HG02571 (cell line): ENCODE data around the gene LRP8.

Experiments
- ATAC-seq: cut with Tn5 transposase; IDR thresholded peaks from one replicate; pipeline ENCODE4 v1.9.1; 2021; ENCODE audit warnings: mild to moderate bottlenecking, moderate library complexity; ENCODE audit not compliant: unreplicated experiment

LRP8 gene

DNA sequence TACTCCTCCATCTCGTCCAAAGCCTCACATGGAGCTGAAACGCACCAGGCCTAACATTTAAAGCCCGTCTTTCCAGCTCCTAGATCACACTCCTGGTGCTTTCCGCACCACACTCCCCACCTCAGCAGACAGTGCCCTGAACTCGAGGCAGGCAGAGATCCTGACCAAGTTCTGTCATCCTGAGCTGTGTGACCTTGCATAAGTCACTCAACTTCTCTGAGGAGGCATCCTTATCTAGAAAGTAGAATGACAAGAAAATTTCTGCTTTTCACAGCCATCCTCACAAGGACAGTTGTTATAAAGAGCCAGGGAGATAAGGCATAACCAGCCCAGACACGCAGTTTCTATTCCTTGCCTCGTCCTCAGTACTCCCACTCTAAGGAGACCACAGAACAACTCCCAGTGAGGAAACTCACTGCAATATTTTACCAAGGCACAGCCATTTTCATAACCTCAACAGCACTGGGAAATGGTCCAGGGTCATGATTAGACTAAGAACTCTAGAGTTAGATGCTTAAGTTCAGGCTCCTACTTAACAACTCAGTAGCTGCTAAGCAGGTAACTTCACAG, 3.1 kb downstream of the LRP8 start:
- no peak for ATAC-seq

GRCh38 chr1:53324321-53324720, 3.5 kb downstream of the LRP8 start:
- ATAC-seq, result no peak

DNA sequence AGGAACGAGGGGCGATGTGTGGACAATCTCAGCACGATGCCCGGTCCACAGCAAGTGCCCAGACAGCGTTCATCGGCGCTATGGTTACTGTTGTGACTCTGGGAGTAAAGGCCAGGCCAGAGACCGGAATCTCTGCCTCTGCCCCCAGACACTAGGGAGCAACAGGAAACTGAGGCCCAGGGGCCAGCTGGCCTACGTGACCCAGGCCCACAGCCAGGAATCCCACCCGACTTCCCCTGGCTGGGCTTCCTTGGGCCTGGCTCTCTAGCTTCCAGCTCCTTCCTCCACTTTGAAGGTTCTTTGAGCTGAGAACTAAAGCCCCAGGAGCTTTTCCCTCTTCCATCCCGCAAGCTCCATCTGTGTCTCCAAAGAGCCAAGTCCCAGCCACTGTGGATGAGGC, 4.6 kb downstream of the LRP8 start:
- ATAC-seq, result no peak

DNA sequence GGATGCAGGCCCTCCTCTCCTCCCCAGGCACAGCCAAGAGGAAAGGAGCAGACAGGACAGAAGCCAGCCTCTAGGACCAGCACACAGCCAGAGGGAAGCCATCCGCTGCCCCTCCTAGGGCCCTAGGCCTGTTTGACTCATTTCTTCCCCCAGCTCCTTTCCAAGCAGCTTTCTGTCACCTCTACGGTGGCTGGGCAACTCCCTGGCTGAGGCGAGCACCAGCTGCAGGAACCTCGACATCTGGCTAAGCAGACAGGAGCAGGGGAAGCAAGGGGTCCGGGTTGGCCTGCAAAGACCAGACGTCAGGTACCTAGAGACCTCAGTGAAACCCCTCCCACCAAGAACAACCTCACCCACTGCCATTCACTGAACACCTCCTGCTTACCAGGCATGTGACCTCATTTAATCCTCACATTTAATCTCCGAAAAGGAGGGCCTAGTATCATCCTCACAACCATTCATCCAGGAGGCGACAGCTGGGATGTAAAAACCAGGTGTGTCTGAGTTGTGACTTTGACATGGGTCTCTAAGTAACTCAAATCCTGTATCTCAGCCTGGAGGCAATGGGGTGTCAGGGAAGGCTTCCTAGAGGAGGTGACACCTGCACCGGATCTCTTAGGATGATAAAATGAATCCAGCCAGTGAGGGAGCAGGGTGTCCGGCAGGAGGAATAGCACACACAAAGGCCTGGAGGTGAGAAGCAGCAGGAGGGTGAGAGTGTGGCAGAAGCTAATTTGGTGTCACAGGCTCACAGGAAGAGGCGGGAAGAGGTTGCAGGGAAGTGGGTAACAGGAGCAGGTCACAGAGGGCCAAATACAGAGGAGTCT, 5.9 kb downstream of the LRP8 start:
- ATAC-seq, result no peak

DNA sequence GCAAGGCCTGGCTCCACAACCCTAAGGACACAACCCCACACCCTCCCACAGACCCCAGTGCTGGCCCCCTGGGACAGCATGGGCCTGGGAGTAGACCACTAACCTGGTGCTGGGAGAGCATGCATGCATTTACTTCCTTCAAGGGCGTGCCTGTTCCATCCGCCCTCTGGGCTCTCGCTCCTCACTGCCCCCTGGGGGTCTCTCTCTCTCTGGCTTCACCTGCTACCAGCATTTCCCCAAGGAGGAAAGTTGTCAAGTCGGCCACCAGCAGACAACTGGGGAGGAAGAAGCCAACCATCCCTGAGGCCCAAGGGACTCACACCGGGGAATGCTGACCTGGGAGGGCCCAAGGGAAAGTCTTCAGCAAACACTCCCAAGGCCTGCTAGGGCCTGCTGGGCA, 6.5 kb downstream of the LRP8 start:
- ATAC-seq, result no peak

DNA sequence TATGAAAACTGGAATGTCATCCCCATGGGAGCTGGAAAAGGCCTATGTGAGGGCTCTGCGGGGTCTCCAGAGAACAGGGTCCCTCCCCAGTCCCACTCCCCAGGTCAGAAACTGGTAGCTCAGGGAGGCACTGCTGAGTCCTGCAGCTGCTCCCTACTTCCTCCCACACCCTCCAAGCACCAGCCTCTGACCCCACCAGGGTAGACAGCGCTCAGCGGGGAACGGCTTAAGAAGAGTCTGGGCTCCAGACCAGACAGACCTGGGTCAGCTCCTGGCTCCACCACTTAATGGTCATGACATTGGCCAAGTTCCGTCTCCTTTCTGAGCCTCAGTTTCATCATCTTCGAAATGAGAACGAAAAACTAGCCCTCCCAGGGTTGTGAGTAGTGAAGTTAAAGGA, 7.2 kb downstream of the LRP8 start:
- no peak for ATAC-seq

- ATAC-seq, result no peak
Observed at GRCh38 chr1:53319296-53320101, 8.4 kb downstream of the LRP8 start.

DNA sequence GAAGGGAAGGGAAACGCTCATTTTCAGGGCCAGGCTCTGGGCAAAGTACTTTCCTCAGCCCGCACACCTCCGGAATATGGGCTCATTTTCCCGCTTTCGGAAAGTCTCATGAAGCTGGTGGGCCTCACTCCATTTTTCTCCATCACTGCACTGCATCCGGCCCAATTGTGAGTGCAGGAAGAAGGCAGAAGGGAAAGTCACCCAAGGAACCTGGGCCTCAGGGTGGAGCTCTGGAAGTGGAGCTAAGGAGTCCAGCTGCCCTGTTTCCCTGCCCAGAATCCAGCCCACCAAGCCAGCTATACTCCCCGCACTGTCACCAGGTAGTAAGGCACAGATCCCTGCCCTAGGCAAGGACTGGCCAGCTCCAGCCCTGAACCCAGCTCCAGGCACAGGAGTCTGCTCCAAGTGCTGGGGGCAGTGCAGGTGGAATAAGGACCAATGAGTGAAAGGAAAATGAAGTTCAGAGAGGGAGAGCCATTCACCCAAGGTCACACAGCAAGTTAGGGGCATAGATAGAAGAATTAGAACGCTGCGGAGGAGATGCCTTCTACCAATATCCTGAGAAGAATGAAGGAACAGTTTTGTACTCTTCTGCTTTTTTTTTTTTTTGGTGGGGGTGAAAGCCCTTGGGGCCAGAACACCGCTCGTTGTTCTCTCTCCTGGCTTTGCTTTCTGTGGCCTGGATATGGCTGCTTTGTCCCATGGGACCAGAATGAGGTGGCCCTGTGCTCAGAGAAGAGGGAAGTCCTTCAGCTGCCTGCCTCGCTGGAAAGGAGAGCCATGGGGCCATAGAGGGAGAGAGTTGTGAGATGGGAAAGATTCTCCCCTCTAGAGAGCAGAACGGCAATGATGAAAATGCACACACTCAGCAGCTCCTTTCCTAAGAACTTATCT, 10.0 kb downstream of the LRP8 start:
- no peak for ATAC-seq

- ATAC-seq, result no peak
Observed at GRCh38 chr1:53316766-53317581, 10.9 kb downstream of the LRP8 start.

DNA sequence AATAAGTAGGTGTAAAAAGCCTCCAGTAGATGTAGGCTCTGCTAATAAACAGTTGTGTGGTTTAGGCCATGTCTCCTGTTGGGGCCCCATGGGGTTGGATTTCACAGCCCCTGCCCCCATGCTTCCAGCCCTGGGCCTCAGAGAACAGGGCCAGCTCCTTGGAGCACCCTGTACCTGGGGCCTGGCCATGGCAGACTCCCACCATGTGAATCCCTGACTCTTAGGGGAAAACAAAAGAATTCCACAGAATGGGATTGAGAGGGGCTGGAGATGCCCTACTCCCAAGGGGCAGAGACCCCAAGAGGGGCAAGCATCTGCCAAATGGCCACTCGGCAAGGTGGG, 11.5 kb downstream of the LRP8 start:
- no peak for ATAC-seq

DNA sequence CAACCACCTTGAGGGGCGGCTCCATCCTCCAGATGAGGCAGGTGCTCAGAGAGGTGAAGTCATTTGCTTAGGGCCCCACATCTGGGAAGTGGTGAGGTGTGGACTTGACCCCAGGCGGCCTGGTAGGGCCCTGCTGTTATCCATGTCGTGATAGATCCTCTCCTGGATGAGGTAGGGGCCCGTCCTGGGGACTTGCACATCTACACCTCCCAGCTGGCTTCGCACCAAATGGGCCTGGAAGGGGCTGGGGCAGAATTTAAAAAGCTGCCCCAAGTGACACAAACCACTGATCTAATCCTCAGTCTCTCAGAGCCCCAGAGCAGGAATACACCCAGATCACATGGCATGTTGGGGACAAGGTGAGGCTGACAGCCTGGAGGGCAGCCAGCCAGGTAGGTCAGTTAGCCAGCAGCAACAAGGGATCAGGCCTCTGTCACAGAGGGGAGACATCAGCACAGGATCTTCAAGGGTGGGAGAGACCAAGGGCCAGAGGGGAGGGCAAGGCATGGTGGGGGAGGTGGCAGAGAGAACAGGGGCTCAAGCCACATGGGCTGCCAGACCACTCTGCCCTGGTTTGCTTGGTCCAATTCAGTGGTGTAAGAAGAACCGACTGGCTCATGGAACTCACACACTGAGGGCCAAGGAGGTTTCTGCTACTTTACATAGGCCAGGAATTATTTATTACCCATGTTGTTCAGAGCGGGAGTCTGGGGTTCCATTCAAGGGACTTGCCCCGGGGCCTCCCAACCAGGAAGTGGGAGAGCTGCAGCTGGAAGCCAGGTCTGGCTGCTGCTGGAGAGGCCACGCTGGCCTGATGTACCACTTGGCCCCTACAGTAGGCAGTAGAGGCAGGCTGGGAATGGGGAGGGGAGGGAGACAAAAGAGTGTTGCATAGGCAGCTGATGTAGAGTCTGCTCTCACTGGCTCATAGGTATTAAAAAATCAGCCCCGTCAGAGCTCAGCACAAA, 12.1 kb downstream of the LRP8 start:
- ATAC-seq, result no peak

DNA sequence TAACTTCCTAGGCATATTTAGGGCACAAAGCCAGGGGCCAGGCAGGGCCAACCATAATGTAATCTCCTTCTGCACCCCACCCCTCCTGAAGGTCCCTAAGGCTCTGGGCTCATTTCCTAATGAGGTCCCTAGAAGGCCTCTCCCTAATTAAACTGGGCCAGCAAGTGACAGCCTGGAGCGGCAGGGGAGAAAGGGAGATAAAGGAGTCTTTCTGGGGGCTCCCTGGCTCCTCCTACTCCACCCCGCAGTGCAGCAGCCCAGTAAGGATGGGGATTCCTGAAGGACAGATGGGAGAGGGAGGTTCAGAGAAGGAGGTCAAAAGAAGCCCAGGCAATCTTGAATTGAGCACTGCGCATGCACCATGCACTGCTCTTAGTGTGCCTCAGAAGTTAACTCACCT, 12.8 kb downstream of the LRP8 start:
- ATAC-seq, result no peak

DNA sequence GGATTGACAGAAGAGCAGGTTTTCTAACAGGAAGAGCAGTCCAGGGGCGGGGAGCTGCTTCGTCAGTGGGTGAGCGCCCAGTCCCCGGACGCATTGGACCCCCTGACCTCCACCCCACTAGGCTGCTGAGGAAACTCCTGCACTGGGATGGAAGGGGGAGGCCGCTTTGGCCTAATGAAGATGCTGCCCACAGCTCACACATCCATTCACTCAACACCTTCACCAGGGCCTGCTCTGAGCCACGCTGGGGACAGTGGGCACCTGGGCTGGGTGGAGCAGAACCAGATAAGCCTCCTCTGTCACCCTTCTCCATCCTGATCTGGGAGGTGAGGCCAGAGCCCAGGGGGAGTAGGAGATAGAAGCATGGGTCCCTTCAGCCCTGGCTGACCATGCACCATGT, 13.3 kb downstream of the LRP8 start:
- no peak for ATAC-seq

DNA sequence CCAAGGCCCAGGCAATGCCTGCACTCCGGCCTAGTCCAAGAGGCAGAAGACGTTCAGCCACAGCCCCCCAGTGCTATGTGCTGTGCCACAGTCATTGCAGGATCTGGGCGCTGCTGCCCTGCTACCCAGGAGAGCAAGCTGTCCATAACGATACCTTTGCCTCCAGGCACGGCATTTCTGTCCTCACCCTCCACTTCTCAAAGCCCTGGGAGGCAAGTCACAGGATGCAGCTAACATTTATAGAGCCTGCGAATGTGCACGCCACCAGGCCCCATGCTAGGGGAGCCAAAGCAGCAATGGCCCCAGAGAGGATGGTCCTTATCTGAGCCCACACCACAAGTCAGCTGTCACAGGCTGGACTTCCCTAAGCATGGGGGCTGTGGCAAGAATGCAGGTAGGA, 13.8 kb downstream of the LRP8 start:
- ATAC-seq, result no peak

GRCh38 chr1:53313556-53313955, 14.3 kb downstream of the LRP8 start:
- no peak for ATAC-seq

DNA sequence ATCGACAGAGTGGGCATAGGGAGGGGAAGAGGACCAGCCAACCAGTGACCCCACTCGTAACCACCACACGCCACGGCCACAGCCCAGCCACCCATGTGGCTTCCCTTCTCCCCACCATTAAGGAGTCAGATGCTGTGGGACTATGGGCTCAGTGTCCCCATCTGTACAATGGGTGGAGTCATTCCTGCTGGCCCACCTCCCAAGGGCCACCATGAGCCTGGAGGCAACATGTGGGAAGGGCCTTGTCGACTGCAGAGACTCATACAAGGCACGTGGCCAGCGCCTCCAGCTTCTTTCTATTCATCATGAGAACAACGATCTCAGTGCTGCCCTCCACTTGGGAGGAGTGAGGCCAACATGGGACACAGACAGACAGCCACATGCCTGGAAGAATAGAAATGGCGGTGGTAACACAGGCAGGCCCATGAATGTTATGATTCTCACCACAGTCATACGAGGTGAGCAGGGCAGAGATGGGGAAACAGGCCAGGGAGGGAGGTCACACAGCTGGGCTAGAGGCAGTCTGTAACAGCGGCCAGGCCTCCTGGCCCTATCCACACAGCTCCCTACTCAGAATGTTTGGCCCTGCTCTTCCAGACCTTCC, 16.1 kb downstream of the LRP8 start:
- ATAC-seq, result no peak

DNA sequence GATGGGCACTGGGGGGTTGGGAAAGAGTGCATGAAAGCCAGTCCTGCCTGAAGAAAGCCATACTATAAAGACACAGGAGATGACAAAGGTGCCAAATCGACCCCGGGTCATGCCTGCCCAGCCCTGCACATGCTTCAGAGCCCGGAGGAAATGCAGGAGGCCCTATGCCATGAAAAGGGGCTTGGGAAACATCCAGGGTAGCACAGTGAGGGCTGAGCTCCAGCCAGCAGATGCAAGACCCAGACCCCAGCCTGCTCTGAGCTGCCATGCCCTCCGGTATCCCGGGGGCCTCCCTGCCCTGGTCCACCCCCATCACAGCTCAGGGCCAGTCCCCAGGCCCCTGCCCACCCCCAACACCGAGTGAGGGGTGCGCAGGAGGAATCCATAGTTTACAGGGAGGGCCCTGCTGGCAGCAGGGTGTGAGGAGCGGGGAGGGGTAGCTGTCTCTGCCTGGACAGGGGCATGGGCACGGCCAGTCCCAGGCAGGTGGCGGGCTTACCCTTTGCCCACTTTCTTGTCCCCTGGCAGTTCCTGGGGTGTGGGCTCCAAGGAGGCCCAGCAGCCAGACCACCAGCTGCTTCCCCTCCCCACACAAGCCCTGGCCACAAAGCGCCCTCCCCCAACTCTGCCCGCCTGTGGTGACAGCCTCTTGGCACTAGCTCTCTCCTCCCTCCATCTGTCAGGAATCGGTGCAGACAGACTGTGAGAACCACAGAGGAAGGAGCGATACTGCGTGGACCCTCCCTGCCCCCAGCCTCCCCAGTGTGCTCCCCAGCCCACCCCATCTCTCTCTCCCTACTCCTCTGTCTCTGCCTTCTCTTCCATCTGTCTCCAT, 16.8 kb downstream of the LRP8 start:
- ATAC-seq, result no peak

- ATAC-seq, result no peak
Observed at GRCh38 chr1:53309802-53310201, 18.1 kb downstream of the LRP8 start.
